IMR-90 (cell line): Measurements from ENCODE around the gene MON2. TPM values are rescaled to one million over a fixed set of nuclear protein-coding genes. Genes with fewer than 3 reads are reported as not detected.

Experiments
- ATAC-seq: fragments of 200-7000 bp; cut with Tn5 transposase; 2 replicates; pipeline ENCODE4 v1.9.1; 2020; ENCODE audit warnings: low read depth, mild to moderate bottlenecking, moderate library complexity
- BruUV-seq: library from RNA; stranded (reverse); fragments of 400-500 nt; replicated peaks from 2 replicates; lab custom pipeline; 2021; lab: Mats Ljungman, UMichigan
- CTCF ChIA-PET: fragments of 300-600 bp; formaldehyde crosslinking; extraction: SDS; loops from one replicate; lab custom pipeline; 2021; ENCODE audit warnings: antibody characterized with exemption; lab: Yijun Ruan, JAX
- POLR2A ChIA-PET: fragments of 300-600 bp; sonication (Branson Sonifier 250); formaldehyde crosslinking; loops from one replicate; lab custom pipeline; 2022; ENCODE audit warnings: antibody characterized with exemption; ENCODE audit not compliant: unreplicated experiment; lab: Charles Lee
- DNase-seq: peaks from one replicate; pipeline ENCODE4 v3.0.0; 2013
- H2AFZ ChIP-seq: replicated peaks from 2 replicates; pipeline ENCODE3; 2013; ENCODE audit warnings: low read length, mild to moderate bottlenecking; ENCODE audit not compliant: poor library complexity
- H2AK5ac ChIP-seq: 2 replicates; pipeline ENCODE4 v1.6.1; 2013; ENCODE audit warnings: low read depth, low read length, inconsistent platforms
- H2AK9ac ChIP-seq: replicated peaks from 2 replicates; pipeline ENCODE3; 2013; ENCODE audit warnings: mild to moderate bottlenecking, low read depth, low read length, moderate library complexity; ENCODE audit not compliant: poor library complexity
- H2BK120ac ChIP-seq: 2 replicates; pipeline ENCODE4 v1.6.1; 2013; ENCODE audit warnings: low read depth, low read length, inconsistent platforms
- H2BK15ac ChIP-seq: 3 replicates; pipeline ENCODE4 v1.6.1; 2013; ENCODE audit warnings: low read depth, low read length, inconsistent platforms
- H2BK20ac ChIP-seq: 2 replicates; pipeline ENCODE4 v1.6.1; 2013; ENCODE audit warnings: low read depth, mild to moderate bottlenecking, inconsistent platforms, low read length, moderate library complexity
- H2BK5ac ChIP-seq: 2 replicates; pipeline ENCODE4 v1.6.1; 2013; ENCODE audit warnings: mild to moderate bottlenecking, low read depth, low read length, inconsistent platforms; ENCODE audit not compliant: poor library complexity, severe bottlenecking
- H3K14ac ChIP-seq: replicated peaks from 2 replicates; pipeline ENCODE4 v1.6.1; 2013; ENCODE audit warnings: low read depth, low read length, inconsistent platforms
- H3K18ac ChIP-seq: 2 replicates; pipeline ENCODE4 v1.6.1; 2013; ENCODE audit warnings: low read depth, low read length, control low read depth
- H3K23ac ChIP-seq: 2 replicates; pipeline ENCODE4 v1.6.1; 2013; ENCODE audit warnings: low read depth, low read length, inconsistent platforms
- H3K27ac ChIP-seq: 2 replicates; pipeline ENCODE4 v1.5.1; 2013; ENCODE audit warnings: mild to moderate bottlenecking, control low read depth, low read length; ENCODE audit not compliant: insufficient read depth
- H3K27me3 ChIP-seq: 2 replicates; pipeline ENCODE4 v1.6.1; 2013; ENCODE audit warnings: low read length; ENCODE audit not compliant: control insufficient read depth, insufficient read depth
- H3K36me3 ChIP-seq: 2 replicates; pipeline ENCODE4 v1.6.1; 2013; ENCODE audit warnings: low read length, mixed read lengths; ENCODE audit not compliant: control insufficient read depth, insufficient read depth
- H3K4ac ChIP-seq: 2 replicates; pipeline ENCODE4 v1.6.1; 2013; ENCODE audit warnings: low read depth, low read length, inconsistent platforms
- H3K4me1 ChIP-seq: 2 replicates; pipeline ENCODE4 v1.6.1; 2013; ENCODE audit warnings: low read length, mixed read lengths; ENCODE audit not compliant: control insufficient read depth, insufficient read depth
- H3K4me2 ChIP-seq: 2 replicates; pipeline ENCODE4 v1.6.1; 2013; ENCODE audit warnings: low read depth, mild to moderate bottlenecking, control low read depth, low read length, moderate library complexity
- H3K4me3 ChIP-seq: 2 replicates; pipeline ENCODE4 v1.5.1; 2013; ENCODE audit warnings: low read depth, mild to moderate bottlenecking, control low read depth, low read length, moderate library complexity; ENCODE audit not compliant: insufficient read depth
- H3K56ac ChIP-seq: 2 replicates; pipeline ENCODE4 v1.6.1; 2013; ENCODE audit warnings: low read length, inconsistent platforms; ENCODE audit not compliant: insufficient read depth; ENCODE audit errors: extremely low read depth
- H3K79me1 ChIP-seq, 2 experiments: 2 replicates each; pipeline ENCODE4 v1.6.1; 2013; ENCODE audit warnings: low read length in 2 of 2, inconsistent platforms in 1 of 2, low read depth in 1 of 2
- H3K9ac ChIP-seq: 2 replicates; pipeline ENCODE4 v1.6.1; 2013; ENCODE audit warnings: low read depth, low read length, control low read depth
- H3K9me1 ChIP-seq: 2 replicates; pipeline ENCODE4 v1.6.1; 2013; ENCODE audit warnings: low read length, inconsistent platforms; ENCODE audit not compliant: insufficient read depth
- H3K9me3 ChIP-seq: 2 replicates; pipeline ENCODE4 v1.6.1; 2013; ENCODE audit warnings: low read length; ENCODE audit not compliant: control insufficient read depth, insufficient read depth
- H4K20me1 ChIP-seq: 2 replicates; pipeline ENCODE4 v1.6.1; 2013; ENCODE audit warnings: low read length, inconsistent platforms; ENCODE audit not compliant: insufficient read depth
- H4K5ac ChIP-seq: 2 replicates; pipeline ENCODE4 v1.6.1; 2013; ENCODE audit warnings: mild to moderate bottlenecking, low read depth, low read length, control low read depth
- H4K8ac ChIP-seq, 2 experiments: 2 replicates each; pipeline ENCODE4 v1.6.1; 2013; ENCODE audit warnings: low read depth in 2 of 2, low read length in 2 of 2, control low read depth in 1 of 2, inconsistent platforms in 1 of 2
- H4K91ac ChIP-seq: 2 replicates; pipeline ENCODE4 v1.6.1; 2013; ENCODE audit warnings: low read depth, low read length, inconsistent platforms; ENCODE audit not compliant: insufficient read depth
- BHLHE40 ChIP-seq: fragments of 150-350 bp; IDR thresholded peaks from 2 replicates; pipeline ENCODE4 v1.6.1; 2016; ENCODE audit warnings: mild to moderate bottlenecking, low read depth, low read length
- CEBPB ChIP-seq: IDR thresholded peaks from 2 replicates; pipeline ENCODE4 v1.6.1; 2012; ENCODE audit warnings: low read depth, low read length, improper control_type of control experiment
- CHD1 ChIP-seq: IDR thresholded peaks from 2 replicates; pipeline ENCODE4 v1.6.1; 2012; ENCODE audit warnings: low read depth, low read length, improper control_type of control experiment
- CTCF ChIP-seq: conservative IDR thresholded peaks from 2 replicates; pipeline ENCODE4 v1.5.1; 2012; ENCODE audit warnings: mild to moderate bottlenecking, low read depth, low read length, improper control_type of control experiment
- ELK1 ChIP-seq: fragments of 150-350 bp; IDR thresholded peaks from 2 replicates; pipeline ENCODE4 v1.6.1; 2016; ENCODE audit warnings: low read depth, mild to moderate bottlenecking, low read length, moderate library complexity, borderline replicate concordance
- FOS ChIP-seq: fragments of 150-350 bp; IDR thresholded peaks from 2 replicates; pipeline ENCODE4 v1.6.1; 2016; ENCODE audit warnings: low read depth, low read length
- MAFK ChIP-seq: IDR thresholded peaks from 2 replicates; pipeline ENCODE4 v1.6.1; 2012; ENCODE audit warnings: low read depth, low read length, improper control_type of control experiment
- MAZ ChIP-seq: IDR thresholded peaks from 2 replicates; pipeline ENCODE4 v1.6.1; 2012; ENCODE audit warnings: low read depth, mild to moderate bottlenecking, low read length, improper control_type of control experiment, moderate library complexity, borderline replicate concordance
- MXI1 ChIP-seq: IDR thresholded peaks from 2 replicates; pipeline ENCODE4 v1.6.1; 2012; ENCODE audit warnings: low read depth, mild to moderate bottlenecking, low read length, moderate library complexity, borderline replicate concordance
- NFE2L2 ChIP-seq: fragments of 150-350 bp; IDR thresholded peaks from 2 replicates; pipeline ENCODE4 v1.6.1; 2016; ENCODE audit warnings: low read depth, mild to moderate bottlenecking, low read length
- RAD21 ChIP-seq: IDR thresholded peaks from 2 replicates; pipeline ENCODE4 v1.6.1; 2012; ENCODE audit warnings: low read length, improper control_type of control experiment
- RCOR1 ChIP-seq: IDR thresholded peaks from 2 replicates; pipeline ENCODE4 v1.6.1; 2012; ENCODE audit warnings: mild to moderate bottlenecking, low read length, improper control_type of control experiment; ENCODE audit not compliant: insufficient replicate concordance
- RFX5 ChIP-seq: IDR thresholded peaks from 2 replicates; pipeline ENCODE4 v1.8.0; 2012; ENCODE audit warnings: low read depth, mild to moderate bottlenecking, low read length, moderate library complexity
- SMC3 ChIP-seq: fragments of 150-350 bp; IDR thresholded peaks from 2 replicates; pipeline ENCODE4 v1.6.1; 2016; ENCODE audit warnings: low read depth, mild to moderate bottlenecking, antibody characterized with exemption, low read length, moderate library complexity
- USF2 ChIP-seq: fragments of 150-350 bp; IDR thresholded peaks from 2 replicates; pipeline ENCODE4 v1.6.1; 2017; ENCODE audit warnings: mild to moderate bottlenecking, antibody characterized with exemption, low read length, low read depth
- dilution Hi-C: fragments of 300-500 bp; cut with HindIII; formaldehyde crosslinking; loops from one replicate; pipeline ENCODE4 v1.14.3; 2018; ENCODE audit warnings: low sequenced_read_pairs; ENCODE audit not compliant: unreplicated experiment
- in situ Hi-C: fragments of 300-500 bp; cut with MboI; formaldehyde crosslinking; loops from 3 replicates; pipeline ENCODE4 v1.14.3; 2019; ENCODE audit warnings: low sequenced_read_pairs, inconsistent platforms, mixed read lengths
- intact Hi-C: fragments of 100-400 bp; cut with micrococcal nuclease; formaldehyde crosslinking; loops from 2 replicates; pipeline ENCODE4 v1.10.0; 2022
- polyA plus RNA-seq, 3 experiments: library from polyadenylated mRNA; depleted of rRNA; stranded (reverse); fragments of >200 nt; gene quantifications; 2 replicates each; pipeline ENCODE4 v1.2.3, GENCODE V29; 2012; ENCODE audit warnings: low replicate concordance in 1 of 3
- total RNA-seq: library from RNA; depleted of rRNA; stranded (reverse); fragments of >200 nt; gene quantifications from 2 replicates; pipeline ENCODE4 v1.2.3, GENCODE V29; 2012

The MON2 gene
- total and polyA plus RNA-seq, 2 of the 4 experiments (the other 2 are of a cell fraction) = 13.2 to 39.3 TPM

GRCh38 chr12:62618319-62618718 lies 151.7 kb downstream of the MON2 start:
- TF ChIP-seq RAD21 = no peak
- TF ChIP-seq USF2 = no peak
- TF ChIP-seq MAFK = no peak
- no peak for TF ChIP-seq CEBPB
- TF ChIP-seq NFE2L2 = no peak
- TF ChIP-seq RFX5 = no peak
- TF ChIP-seq ELK1 = no peak
- no peak for TF ChIP-seq MAZ
- TF ChIP-seq MXI1 = no peak
- no peak for TF ChIP-seq CTCF
- no peak for TF ChIP-seq SMC3
- no peak for TF ChIP-seq BHLHE40
- no peak for TF ChIP-seq RCOR1
- no peak for TF ChIP-seq CHD1
- no peak for TF ChIP-seq FOS
- Histone ChIP-seq H3K9me3 (no peaks in the 10 kb centered on the region), H3K79me1 (peaks cover 0 to 5% of the 10 kb centered on the region in 2 experiments; a peak in 1 of 4 replicates), H4K20me1 (no peaks in the 10 kb centered on the region), H2BK20ac (no peak overlapping the region), H3K9me1 (peaks cover 3% of the 10 kb centered on the region; the same call in 1 of the 2 replicates), H3K14ac (no peak overlapping the region), H2AK9ac (no peak overlapping the region), H4K8ac (no peak overlapping the region), H3K27ac (no peak overlapping the region), H3K23ac (no peak overlapping the region), H2AFZ (no peak overlapping the region), H3K27me3 (no peaks in the 10 kb centered on the region), H3K9ac (no peak overlapping the region), H2BK5ac (no peak overlapping the region), H2BK120ac (no peak overlapping the region), H4K91ac (no peak overlapping the region), H3K56ac (no peak overlapping the region), H3K4me1 (no peaks in the 10 kb centered on the region), H3K4ac (no peak overlapping the region), H2BK15ac (no peak overlapping the region), H3K18ac (no peak overlapping the region), H3K4me3 (no peak overlapping the region), H2AK5ac (no peak overlapping the region), H4K5ac (no peak overlapping the region), H3K36me3 (peaks cover 2% of the 10 kb centered on the region; the same call in 1 of the 2 replicates), H3K4me2 (no peak overlapping the region)
- ATAC-seq = no peak
- no peak for DNase-seq
- in situ Hi-C loops (no loop called here), intact Hi-C loops (no loop called here), dilution Hi-C loops (no loop called here)
- CTCF ChIA-PET = interaction anchor here (0.6 kb wide), 1 partner anchor 33 kb away, joined by 7 read pairs; no protein-coding TSS in a partner anchor
- BruUV-seq = no TSS peak
- POLR2A ChIA-PET = no interaction called here
